Measurements from ENCODE around the gene KIAA1671.

Gene KIAA1671

GRCh38 chr22:25146307-25146706 lies 193.8 kb downstream of the KIAA1671 start:
- no peak for DNase-seq (ENCODE audit: low read depth, low spot score)

DNA sequence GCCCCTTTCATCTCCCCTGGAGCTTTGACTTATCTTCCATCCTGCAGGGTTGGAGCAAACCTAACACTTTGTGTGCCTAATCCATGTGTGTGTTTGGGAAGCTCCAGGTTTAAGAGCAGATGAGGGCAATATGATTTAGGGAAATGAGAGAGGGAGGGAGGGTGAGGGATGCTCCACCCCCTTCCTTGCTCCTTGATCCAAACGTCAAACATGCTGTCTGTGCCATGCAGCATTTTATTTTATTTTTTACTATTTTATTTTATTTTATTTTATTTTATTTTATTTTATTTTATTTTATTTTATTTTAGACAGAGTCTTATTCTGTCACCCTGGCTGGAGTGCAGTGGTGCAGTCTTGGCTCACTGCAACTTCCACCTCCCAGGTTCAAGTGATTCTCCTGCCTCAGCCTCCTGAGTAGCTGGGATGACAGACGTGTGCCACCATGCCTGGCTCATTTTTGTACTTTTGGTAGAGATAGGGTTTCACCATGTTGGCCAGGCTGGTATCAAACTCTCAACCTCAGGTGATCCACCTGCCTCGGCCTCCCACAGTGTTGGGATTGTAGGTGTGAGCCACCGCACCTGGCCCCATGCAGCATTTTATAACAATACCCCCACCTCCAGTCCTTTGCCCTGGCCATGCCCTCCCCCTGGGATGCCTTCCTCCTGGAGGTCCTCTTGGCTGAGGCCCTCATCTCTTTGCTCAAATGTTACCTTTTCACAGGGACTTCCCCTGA lies 194.6 kb downstream of the KIAA1671 start:
- DNase-seq (ENCODE audit: low read depth, low spot score) = no peak

GRCh38 chr22:25147642-25147928 lies 195.1 kb downstream of the KIAA1671 start:
- DNase-seq (ENCODE audit: low read depth, low spot score) = no peak

DNA sequence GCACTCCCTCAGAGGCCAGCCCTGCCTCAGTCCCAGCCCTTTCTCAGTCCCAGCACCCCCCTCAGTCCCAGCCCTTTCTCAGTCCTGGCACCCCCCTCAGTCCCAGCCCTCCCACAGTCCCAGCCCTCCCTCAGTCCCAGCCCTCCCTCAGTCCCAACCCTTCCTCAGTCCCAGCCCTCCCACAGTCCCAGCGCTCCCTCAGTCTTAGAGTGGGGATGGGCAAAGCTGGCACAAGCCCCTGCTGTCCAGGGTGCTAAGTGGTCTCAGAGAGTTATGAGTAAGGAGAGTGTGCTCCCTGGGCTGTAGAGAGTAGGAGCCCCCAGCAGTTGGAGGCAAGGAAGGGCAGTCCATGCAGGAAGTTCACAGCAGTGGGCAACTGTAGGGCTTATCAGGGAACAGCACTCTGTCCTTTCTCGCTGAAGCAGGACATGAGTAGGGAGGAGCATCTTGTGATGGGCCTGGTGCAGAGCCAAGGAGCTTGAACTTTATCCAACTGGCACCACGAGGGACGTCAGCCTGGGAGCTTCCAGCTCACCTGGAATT lies 195.7 kb downstream of the KIAA1671 start:
- no peak for DNase-seq (ENCODE audit: low read depth, low spot score)

- no peak for DNase-seq (ENCODE audit: low read depth, low spot score)
Measured at GRCh38 chr22:25149014-25149413, 196.5 kb downstream of the KIAA1671 start.

GRCh38 chr22:25153961-25154666 lies 201.6 kb downstream of the KIAA1671 start:
- no peak for DNase-seq (ENCODE audit: low read depth, low spot score)

GRCh38 chr22:25154667-25154999 lies 202.1 kb downstream of the KIAA1671 start:
- DNase-seq (ENCODE audit: low read depth, low spot score) = no peak

GRCh38 chr22:25156736-25157135 lies 204.2 kb downstream of the KIAA1671 start:
- no peak for DNase-seq (ENCODE audit: low read depth, low spot score)

DNA sequence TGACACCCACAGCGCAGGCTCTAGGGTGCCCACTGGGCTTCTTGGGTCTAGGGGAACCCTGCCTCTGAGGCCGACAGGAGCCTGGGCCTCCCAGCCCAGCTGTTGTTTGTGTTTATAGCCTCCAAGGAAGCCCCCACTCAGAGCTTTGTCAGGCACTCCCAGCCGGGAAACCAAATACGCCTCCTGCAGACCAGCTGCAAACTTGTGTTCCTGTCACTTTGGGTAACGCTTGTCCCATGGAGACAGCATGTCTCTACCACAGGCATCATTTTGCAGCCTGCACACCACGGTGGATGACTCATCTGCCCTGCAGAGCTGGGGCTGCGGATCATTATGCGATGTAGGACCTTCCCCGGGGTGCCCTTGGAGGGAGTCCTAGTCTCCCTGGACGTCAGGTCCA lies 206.5 kb downstream of the KIAA1671 start:
- DNase-seq (ENCODE audit: low read depth, low spot score) = no peak

DNA sequence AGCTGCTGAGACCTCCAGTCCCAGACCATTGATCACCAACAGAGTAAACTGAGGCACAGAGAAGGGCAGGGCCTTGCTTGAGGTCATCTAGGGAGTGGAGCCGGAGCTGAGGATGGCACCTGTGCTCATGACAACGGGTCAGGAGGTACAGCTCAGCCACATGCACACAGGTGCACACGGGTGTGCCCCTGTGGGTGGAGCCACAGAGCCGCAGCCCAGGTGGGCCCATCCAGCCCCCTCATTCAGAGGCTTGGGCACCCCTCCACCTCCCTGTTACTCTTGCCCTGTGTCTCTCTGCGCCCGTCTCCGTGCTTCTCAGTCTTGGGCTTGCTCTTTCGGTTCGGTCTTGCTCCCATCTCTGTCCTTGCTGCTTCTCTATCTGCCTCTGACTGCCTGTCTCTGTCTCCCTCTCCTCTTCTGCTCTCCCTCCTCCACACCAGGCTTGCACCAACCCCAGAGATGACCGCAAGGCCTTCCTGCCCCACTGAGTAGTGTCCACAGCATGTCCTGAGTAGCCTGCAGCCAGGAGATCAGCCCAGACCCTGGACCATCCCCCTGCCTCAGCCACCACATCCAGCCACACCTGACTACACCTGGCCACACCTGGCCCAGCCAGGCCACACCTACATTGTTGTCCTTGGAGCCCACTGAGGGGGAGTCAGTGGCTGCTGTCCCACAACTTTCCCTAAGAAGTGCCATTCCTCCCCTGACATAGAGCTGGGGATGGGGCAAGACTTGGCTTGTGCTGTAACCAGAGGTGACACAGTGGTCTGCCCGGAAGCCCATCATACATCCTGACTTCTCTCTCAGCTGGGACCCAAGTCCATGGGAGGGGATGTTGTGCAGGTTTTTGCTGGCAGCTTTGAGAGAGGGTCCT lies 207.8 kb downstream of the KIAA1671 start:
- DNase-seq (ENCODE audit: low read depth, low spot score) = no peak

DNA sequence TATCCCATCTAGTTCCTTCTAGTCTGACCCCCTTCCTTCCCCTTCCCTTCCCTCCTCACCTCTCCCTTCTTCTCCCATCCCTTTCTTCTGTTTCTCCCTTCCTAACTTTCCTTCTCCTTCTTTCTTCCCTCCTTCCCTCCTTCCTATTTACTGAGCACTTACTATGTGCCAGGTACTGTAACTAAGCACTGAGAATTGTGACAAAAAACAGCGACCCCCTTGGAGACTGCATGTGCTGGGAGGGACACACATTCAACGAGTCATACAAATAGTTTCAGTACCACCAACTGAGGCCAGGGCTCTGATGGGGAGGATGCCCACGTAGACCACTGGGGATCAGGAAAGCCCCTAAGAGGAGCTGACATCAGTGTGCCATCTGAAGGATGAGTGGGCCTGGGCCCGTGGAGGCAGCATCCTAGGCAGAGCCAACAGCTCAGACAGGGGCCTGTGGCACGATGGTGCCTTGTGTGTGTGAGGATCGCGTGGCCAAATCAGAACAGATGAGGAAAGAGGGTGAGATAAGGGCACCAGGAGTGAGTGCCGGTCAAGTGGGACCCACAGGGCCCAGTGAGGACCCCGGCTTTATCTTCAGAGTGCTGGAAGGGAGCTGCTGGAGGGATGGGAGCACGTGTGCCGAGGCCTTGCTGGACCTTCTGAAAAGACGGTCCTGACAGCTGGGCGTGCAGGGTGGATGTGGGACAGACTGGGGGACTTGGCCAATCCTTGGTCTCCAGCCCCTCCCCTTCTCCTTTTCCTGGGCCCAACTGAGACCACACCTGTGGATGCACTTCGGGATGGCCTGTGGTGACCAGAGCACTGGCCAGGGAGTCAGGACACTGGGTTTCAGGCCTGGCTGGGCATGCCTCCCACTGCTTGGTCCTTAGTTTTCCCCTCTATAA lies 208.8 kb downstream of the KIAA1671 start:
- no peak for DNase-seq (ENCODE audit: low read depth, low spot score)

DNA sequence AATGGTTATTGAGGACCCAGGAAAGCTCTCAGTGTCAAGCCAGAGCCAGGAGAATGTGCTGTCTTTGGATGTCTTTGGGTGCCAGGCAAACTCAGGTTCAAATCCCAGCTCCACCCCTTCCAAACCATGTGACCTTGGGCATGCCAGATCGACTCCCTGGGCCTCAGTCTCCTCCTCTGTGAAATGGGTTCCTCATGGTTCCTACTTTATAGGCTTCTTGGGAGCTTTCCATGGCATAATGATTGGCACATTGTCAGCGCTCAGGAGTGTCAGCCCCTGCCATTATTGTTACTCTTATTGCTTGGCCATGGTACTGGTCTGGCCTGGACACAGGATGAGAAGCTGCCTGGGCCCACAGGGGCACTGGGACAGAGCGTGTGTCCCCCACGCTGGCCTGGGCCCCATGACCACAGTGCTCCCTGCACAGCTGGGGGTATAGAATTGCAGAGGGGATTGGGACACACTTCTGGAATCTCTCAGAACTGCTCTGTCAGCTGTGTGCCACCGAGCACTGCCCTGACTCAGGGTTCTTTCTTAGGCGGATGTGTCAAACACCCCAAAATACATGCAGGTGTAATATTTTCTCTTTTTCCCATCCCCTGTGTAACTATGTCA lies 209.5 kb downstream of the KIAA1671 start:
- DNase-seq (ENCODE audit: low read depth, low spot score) = no peak

DNA sequence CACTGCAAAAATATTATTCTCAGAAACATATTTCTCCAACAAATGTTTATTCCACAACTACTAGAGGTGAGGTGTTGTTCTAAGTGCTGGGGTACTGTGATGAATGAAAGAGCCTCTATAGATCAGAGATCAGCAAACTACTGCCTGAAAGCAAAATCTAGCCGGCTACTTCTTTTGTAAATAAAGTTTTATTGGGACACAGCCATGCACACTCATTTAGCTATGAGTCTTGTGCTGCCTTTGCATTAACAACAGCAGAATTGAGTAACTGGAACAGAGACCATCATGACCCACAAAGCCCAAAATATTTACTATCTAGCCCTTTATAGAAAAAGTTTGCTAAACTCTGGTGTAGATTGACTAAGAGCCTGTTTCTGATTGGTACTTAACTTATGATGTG lies 210.0 kb downstream of the KIAA1671 start:
- DNase-seq (ENCODE audit: low read depth, low spot score) = no peak

- no peak for DNase-seq (ENCODE audit: low read depth, low spot score)
Measured at GRCh38 chr22:25165785-25166184, 213.3 kb downstream of the KIAA1671 start.

GRCh38 chr22:25166266-25167040 lies 213.9 kb downstream of the KIAA1671 start:
- no peak for DNase-seq (ENCODE audit: low read depth, low spot score)

GRCh38 chr22:25167082-25167481 lies 214.6 kb downstream of the KIAA1671 start:
- no peak for DNase-seq (ENCODE audit: low read depth, low spot score)

DNA sequence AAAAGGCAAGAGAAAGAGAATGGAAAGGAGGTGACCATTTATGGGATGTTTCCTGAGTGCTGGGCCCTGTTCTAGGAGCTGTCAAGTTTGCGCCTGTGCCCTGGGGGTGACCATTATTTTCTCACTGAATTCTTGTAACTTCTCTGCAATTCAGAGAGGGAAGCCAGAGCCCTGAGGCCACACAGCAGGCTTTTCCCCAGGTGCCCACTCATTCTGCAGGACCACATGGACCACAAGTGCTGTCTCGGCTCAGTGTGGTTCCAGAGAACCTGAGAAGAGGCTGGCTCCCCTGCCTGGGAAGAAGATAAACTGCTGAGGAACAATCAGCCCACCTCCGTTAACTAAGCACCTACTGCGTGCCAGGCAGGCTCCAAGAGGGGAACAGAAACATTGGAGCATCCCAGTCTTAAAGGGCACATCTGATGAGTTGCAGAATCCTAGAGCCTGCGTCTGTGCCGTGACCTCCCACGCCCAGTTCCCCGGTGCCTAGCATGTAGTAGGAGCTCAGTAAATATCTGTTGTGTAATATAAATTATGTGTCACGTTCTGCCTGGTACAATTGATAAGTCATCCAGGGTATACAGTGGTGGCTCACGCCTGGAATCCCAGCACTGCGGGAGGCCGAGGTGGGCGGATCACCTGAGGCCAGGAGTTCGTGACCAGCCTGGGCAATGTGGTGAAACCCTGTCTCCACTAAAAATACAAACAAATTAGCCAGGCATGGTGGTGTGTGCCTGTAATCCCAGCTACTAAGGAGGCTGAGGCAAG lies 215.5 kb downstream of the KIAA1671 start:
- no peak for DNase-seq (ENCODE audit: low read depth, low spot score)

DNA sequence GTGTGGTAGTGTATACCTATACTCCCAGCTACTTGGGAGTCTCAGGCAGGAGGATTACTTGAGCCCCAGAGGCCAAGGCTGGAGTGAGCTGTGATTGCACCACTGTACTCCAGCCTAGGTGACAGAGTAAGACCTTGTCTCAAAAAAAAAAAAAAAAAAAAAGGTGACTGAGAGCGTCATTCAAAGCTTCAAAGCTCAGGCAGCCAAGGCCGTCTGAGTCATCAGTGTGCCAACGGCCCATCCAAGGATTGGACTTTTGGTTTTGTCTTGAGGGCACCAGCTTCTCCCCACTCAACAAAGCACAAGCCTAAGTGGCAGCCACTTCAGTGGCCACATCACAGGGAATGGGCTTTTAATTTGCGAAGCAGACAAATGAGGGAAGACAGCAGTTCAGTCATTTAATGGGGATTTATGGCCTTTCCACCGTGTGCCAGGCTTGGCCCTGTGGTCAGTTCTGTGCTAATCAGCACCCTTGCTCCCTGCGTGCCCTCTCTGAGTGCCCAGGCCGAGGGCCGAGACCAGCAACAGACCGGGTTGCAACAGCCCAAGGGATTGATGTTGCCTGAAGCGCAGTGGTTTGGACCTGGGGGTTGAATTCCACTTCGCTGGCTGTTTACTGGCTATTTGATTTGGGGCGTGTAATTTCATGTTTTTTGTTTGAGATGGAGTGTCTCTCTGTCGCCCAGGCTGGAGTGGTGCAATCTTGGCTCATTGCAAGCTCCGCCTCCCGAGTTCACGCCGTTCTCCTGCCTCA lies 216.9 kb downstream of the KIAA1671 start:
- no peak for DNase-seq (ENCODE audit: low read depth, low spot score)
